ENCODE results near the gene HEG1. TPM values are rescaled to one million over a fixed set of nuclear protein-coding genes. Genes with fewer than 3 reads are reported as not detected.

Gene HEG1
- total and polyA plus RNA-seq, 2 of the 13 experiments (the other 11 are each of a cell fraction or from before 2014, with no cell fraction given) = 10.7 to 18.2 TPM

- peak; percentile 44 for TF ChIP-seq TEAD3 (CRISPR knock-in tag; optimal IDR thresholded peaks at IDR 0.05; ENCODE audit: borderline replicate concordance)
- TF ChIP-seq SAP130 (CRISPR knock-in tag; IDR thresholded peaks at IDR 0.05; ENCODE audit: low read depth) = peak; percentile 51; the same call in 1 of the 2 replicates
- TF ChIP-seq GMEB2 (CRISPR knock-in tag; IDR thresholded peaks at IDR 0.05; ENCODE audit: low read depth) = no peak
- TF ChIP-seq SMAD3 (CRISPR knock-in tag; IDR thresholded peaks at IDR 0.05) = no peak
- TF ChIP-seq RAD21 (CRISPR knock-in tag; IDR thresholded peaks at IDR 0.05) = no peak
- no peak for TF ChIP-seq MZF1 (CRISPR knock-in tag; IDR thresholded peaks at IDR 0.05; ENCODE audit: borderline replicate concordance)
- TF ChIP-seq ZNF724P (CRISPR knock-in tag; IDR thresholded peaks at IDR 0.05; ENCODE audit: borderline replicate concordance) = no peak
- TF ChIP-seq ZNF674 (CRISPR knock-in tag; IDR thresholded peaks at IDR 0.05; ENCODE audit: low read depth) = no peak
- no peak for TF ChIP-seq MEF2D (CRISPR knock-in tag; IDR thresholded peaks at IDR 0.05)
- no peak for TF ChIP-seq ZNF543 (CRISPR knock-in tag; IDR thresholded peaks at IDR 0.05)
- no peak for TF ChIP-seq ZNF775 (CRISPR knock-in tag; IDR thresholded peaks at IDR 0.05; ENCODE audit: borderline replicate concordance)
- no peak for TF ChIP-seq GMEB1 (CRISPR knock-in tag; IDR thresholded peaks at IDR 0.05; ENCODE audit: borderline replicate concordance)
- no peak for TF ChIP-seq WIZ (CRISPR knock-in tag; IDR thresholded peaks at IDR 0.05)
- TF ChIP-seq SMAD1 (CRISPR knock-in tag; IDR thresholded peaks at IDR 0.05; ENCODE audit: borderline replicate concordance, low read depth) = 0 out of 2 replicates have a peak, but pooled peaks have one; percentile 23
- no peak for TF ChIP-seq FUBP1 (CRISPR knock-in tag; IDR thresholded peaks at IDR 0.05; ENCODE audit: borderline replicate concordance)
- TF ChIP-seq SUZ12 (IDR thresholded peaks at IDR 0.05; ENCODE audit: low read depth, low read length) = no peak
Observed at GRCh38 chr3:125052624-125053303, 3.0 kb downstream of the HEG1 start (continued).

Data from HepG2 (cell line).